NCI-H1092 treated with DMSO at 0.1 percent for 48 hours (cell line): ENCODE data around the gene CHST14.
A peak's percentile ranks its signal among the peaks of the same experiment; 100 is the strongest.
"Not testable (repeated sequence)": the region's sequence is repeated elsewhere in the genome, so short reads cannot be mapped to it uniquely, and the experiment has no call there.

Experiments used
- DNase-seq: peaks from one replicate; lab custom pipeline; 2025; lab: John Stamatoyannopoulos, UW

CHST14 gene

DNA sequence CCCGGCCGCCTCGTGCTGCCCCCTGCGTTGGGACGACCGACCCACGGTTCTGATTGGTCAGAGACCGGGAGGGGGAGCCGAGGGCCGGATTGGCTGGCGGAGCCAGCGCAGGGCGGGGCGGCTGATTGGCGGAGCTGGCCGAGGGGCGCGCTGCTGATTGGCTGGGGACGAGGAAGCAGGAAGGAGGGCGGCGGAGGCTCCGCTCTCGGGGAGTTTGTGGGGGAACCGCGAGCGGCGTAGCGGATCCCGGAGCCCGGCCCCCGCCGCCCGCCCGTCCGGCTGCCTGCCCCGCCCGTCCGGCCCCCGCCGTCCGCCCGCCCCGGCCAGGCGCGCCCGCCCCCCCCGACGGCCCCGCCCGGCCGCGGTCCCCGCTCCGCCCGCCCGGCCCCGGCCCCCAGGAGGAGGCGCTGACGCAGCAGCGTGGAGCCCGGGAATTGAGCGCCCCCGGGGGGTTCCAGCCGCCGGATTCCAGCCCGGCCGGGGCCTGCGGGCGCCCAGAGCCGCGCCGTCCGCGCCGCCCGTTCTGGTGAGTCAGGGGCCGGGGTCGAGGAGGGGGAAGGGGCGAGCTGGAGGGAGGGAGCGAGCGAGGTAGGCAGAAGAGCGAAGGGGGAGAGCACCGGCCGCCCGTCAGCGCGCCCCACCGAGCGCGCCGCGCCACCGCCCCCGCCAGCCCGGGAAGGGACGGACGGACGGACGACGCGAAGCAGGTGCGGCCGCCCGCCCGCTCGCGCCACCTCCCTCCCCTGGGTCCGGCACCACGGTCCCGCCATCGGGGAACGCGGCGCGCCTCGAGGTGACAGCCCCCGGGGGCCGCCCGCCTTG, 29.8 kb upstream of the CHST14 start, which contains the start of gene BAHD1:
Gene BAHD1 (plus strand): TSS at position 211 of the 822 bp plus-strand sequence. CDS start 17,512 bp downstream, outside the sequence.
- peak; percentile 89 for DNase-seq

- DNase-seq, result peak; percentile 14
These were observed 28.9 kb upstream of the CHST14 start for GRCh38 chr15:40441565-40442531.

GRCh38 chr15:40443255-40443654, 27.5 kb upstream of the CHST14 start:
- no peak for DNase-seq

- no peak for DNase-seq
These were observed 26.9 kb upstream of the CHST14 start for GRCh38 chr15:40443846-40444245.

- DNase-seq, result no peak
These were observed 26.0 kb upstream of the CHST14 start for GRCh38 chr15:40444736-40445135.

DNA sequence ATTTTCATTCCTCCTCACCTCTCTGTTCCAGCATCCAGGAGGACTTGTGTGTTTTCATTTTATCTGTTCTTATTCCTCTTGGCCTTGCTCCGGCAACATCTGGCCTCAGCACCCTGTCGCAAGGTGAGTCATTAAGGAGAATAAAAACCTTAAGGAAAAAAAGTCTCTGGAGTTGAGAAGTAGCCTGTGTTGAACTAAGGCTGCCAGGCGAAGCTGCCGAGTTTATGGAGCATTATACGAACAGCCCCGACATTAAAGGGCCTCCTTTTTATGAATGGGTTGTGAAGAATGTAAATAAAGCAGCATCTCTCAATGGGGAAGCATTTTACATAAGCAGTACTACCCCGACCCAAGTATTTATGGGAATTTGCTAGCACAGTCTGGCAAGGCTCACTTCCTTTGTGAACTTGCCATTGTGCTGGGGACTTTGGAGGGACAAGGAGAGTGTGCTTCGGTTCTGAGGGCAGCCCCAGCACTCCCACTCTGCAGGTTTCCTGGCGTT, 25.3 kb upstream of the CHST14 start:
- no peak for DNase-seq

GRCh38 chr15:40446144-40446543, 24.6 kb upstream of the CHST14 start:
- no peak for DNase-seq

GRCh38 chr15:40448354-40448753, 22.4 kb upstream of the CHST14 start:
- DNase-seq, result no peak

DNA sequence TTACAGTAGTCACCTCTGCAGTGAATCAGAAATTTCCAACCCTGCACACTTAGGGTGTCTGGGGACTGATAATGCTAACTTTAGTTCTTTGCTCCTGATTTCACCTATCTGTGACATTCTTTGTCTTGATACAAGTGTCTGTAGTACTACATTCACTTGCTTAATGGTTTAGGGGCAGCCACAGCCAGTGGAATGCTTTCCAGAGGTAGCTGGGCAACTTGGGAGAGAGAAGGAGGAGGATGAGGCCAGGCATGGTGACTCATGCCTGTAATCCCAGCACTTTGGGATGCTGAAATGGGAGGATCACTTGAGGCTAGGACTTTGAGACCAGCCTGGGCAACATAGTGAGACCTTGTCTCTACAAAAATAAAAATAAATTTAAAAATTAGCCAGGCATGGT, 21.5 kb upstream of the CHST14 start:
- no peak for DNase-seq

GRCh38 chr15:40450047-40450446, 20.7 kb upstream of the CHST14 start:
- no peak for DNase-seq

- DNase-seq, result no peak
These were observed 19.1 kb upstream of the CHST14 start for GRCh38 chr15:40451527-40452158.

GRCh38 chr15:40452296-40453090, 18.3 kb upstream of the CHST14 start:
- no peak for DNase-seq

DNA sequence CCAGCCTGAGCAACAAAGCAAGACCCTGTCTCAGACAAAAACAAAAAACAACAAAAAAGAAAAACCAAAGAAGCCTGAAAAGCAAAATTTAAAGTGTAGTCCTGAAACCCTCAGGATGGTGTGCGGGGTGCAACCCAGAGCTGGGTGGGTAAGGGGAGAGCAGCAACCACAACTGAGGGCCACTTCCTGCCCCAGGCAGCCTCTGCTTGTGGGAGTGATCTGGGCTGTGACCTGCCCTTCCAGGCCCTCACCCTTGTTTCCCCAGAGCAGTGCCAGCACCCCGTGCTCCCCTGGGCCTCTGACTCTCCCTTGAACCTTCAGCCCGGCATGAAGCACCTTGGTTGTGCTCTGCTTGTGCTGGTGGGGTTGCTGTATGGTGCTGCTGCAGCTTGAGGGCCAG, 16.8 kb upstream of the CHST14 start:
- DNase-seq, result not testable (repeated sequence)

GRCh38 chr15:40454904-40455391, 15.8 kb upstream of the CHST14 start:
- no peak for DNase-seq

DNA sequence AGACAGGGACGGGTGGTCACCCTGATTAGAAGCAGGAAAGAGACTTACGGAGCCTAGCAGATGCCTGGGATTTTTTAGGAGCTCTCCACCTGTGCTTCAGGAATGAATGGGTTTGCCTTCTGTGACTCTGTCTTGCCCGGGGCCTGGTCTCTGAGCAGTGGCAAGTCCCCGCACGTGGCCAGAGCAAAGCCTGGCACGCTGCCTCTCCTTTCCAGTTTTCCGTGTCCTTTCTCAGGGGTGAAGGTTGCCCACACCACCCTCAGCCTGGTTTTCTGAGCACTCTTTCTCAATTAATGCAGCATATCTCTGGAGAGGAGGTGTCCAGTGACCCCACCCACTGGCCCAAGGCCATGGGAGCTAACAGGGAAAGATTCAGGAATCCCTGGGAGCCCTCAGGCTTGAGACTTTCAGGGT, 14.5 kb upstream of the CHST14 start:
- no peak for DNase-seq

DNA sequence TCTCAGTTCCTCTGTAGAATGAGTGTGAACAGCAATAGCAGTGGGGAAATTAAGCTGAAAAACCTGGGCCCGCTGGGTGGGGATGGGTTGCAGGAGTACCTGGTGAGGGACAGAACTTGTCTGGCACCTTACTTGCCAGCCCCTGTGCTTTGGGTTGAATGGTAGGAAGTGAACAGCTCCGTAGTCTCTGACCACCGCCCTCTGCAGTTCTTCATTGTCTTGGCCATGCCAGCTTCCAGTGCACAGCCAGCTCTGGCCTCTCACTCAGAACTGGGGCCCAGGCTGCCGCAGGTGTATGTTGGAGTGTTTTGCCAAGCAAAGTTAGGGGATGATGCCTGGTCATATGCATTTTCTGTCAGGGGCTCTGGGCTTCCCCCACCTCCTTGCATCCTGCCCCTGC, 14.0 kb upstream of the CHST14 start:
- no peak for DNase-seq

DNA sequence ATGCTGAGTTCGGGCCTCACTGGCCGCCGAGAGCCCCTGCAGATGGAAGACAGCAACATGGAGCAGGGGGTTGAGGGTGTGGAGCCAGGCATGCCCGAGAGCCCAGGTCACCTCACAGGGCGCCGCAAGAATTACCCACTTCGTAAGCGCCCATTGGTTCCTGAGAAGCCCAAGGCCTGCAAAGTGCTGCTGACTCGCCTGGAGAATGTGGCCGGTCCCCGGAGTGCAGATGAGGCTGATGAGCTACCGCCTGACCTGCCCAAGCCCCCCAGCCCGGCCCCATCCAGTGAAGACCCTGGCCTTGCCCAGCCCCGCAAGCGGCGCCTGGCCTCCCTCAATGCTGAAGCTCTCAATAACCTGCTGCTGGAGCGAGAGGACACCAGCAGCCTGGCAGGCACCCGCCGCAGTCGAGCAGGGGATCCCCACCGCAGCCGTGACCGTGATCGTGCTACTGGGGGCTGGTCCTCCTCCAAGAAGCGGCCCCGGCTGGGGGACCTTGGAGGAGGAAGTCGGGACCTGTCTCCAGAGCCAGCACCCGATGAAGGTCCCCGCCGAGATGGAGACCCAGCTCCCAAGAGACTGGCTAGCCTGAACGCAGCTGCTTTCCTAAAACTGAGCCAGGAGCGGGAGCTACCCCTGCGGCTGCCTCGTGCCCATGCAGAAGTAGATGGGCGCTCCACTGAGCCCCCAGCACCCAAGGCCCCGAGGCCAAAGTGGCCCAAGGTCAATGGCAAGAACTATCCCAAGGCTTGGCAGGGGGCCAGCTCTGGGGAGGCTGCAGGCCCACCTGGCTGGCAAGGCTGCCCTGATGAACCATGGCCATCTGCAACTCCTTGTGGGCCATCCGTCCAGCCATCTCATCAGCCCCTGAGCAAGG, 12.1 kb upstream of the CHST14 start:
- no peak for DNase-seq

DNA sequence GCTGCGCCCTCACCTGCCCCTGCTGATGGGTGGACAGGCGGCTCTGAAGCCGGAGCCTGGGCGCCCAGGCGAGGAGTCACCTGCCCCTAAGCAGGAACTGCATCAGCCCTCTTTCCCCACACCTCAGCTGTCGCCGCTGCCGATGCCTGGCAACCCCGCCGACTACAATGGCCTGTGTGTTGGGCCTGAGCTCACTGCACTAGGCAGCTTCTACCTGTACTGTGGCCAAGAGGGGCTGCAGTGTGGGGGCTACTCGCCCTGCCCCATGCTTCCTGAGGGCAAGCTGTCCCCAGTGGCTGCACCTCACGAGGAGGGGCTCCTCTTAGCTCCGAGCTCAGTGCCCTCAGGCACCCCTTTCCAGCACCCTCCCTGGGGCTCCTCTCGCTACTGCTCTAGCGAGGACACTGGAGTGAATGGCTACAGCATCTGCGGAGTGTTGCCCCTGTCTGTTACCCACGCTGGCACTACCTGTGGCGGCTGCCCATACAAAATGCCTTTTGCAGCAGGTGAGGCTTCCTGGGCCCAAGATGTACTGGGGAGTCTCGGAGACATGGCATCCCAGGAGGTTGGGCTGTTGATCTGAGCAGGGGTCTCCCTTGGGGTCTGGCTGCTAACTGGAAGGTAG, 11.3 kb upstream of the CHST14 start:
- no peak for DNase-seq

GRCh38 chr15:40460404-40460803, 10.4 kb upstream of the CHST14 start:
- DNase-seq, result no peak

GRCh38 chr15:40461958-40462357, 8.8 kb upstream of the CHST14 start:
- no peak for DNase-seq
